HG03521 (cell line): ENCODE results near the gene ERC2.

Source experiments
- ATAC-seq: cut with Tn5 transposase; IDR thresholded peaks from one replicate; pipeline ENCODE4 v1.9.1; 2021; ENCODE audit warnings: mild to moderate bottlenecking, moderate library complexity; ENCODE audit not compliant: unreplicated experiment

Gene ERC2

DNA sequence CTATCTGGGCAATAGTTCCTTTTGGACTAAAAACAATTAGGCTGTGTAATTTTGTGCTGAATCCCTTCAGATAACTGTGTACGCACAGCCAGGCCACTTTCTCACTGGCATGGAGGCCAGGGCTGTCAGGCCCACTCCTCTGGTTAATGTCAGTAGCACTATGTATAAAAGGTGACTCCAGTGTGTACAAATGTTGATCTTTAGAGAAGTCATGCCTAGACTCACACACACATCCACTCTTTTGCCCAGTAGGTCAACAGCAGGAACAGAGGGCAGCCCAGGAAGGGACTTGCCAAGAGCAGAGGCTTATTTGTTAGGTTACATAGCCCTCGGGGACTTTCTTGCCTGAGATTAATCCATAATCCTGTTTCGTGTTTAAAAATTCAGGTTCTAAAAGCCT is 564.6 kb downstream of the ERC2 start:
- ATAC-seq, result no peak

- no peak for ATAC-seq
Observed at GRCh38 chr3:55902221-55902900, 565.9 kb downstream of the ERC2 start.

- no peak for ATAC-seq
Observed at GRCh38 chr3:55899887-55900286, 568.4 kb downstream of the ERC2 start.

DNA sequence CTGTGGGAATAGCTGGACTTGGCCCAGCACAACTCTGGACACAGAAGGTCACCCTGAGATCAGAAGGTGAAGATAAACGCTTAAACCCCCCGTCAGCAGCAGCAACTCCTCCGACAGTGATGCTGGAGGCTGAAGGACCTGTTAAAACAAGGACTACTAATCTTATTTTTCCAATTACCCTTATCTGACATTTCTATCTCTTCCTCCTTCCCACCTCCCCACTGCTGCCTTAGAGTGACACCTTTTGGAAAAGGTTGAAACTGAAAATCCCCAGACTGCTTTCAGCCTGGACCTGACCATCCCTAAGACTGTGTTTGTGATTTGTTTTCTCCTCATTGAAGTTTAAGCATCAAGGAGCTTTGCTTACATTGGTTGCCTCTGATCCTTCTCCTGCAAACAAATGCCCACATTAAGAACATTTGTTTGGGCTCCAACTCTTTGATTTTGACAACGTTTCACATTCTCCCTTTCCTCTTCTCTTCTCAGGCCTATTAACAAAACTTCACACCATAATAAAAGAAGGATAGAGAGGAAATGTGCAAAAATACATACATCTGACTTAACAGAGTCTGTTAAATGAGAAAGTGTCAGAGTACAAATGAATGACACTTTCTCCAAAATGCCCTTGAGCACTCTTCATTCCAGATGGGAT is 570.6 kb downstream of the ERC2 start:
- no peak for ATAC-seq

DNA sequence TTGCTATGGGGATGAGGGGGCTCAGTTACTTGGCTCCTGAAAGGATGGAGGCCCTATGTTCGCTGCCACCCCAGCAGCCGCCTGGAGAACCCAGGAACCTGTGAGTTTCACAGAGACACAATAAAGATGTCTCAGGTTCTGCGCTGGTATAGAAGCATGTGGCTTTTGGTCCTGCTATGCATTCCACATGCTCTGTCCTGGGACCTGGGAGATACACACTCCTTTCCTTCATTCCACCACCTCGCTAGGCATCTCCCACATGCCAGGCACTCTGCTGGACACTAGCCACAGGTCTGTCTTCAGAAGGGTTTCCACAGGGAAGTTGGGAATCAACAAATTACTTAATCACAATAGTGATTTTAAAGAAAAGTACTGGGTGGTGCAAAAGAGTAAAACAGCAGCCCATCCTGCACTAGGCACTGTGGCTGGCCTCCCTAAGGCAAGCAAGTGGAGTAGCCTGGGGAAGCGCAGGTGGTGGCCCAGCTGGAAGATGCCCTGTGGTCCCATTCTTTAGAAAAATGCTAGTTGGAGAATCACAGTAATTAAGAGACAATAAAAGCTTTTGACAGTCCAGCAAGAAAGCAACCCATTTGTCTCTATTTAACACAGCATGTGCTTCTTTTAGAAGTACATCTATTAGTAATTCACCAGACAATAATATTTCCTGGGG is 572.2 kb downstream of the ERC2 start:
- ATAC-seq, result no peak

DNA sequence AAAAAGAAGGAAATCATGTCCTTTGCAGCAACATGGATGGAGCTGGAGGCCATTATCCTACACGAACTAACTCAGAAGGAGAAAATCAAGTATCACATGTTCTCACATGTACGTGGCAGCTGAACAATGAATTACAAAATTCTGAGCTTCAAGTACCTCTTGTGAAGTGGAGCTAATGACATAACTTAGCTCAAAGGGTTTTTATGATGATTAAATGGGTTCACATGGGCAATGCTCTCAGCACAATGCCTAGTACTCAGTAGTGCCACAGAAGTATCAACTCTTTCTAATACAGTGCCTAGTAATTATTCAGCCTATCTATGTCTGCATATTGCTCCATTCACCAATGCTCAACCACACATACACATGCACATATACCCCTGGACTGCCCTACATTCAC is 573.7 kb downstream of the ERC2 start:
- ATAC-seq, result no peak

GRCh38 chr3:55893045-55893664 is 575.1 kb downstream of the ERC2 start:
- ATAC-seq, result no peak

- ATAC-seq, result no peak
Observed at GRCh38 chr3:55891106-55891505, 577.2 kb downstream of the ERC2 start.

DNA sequence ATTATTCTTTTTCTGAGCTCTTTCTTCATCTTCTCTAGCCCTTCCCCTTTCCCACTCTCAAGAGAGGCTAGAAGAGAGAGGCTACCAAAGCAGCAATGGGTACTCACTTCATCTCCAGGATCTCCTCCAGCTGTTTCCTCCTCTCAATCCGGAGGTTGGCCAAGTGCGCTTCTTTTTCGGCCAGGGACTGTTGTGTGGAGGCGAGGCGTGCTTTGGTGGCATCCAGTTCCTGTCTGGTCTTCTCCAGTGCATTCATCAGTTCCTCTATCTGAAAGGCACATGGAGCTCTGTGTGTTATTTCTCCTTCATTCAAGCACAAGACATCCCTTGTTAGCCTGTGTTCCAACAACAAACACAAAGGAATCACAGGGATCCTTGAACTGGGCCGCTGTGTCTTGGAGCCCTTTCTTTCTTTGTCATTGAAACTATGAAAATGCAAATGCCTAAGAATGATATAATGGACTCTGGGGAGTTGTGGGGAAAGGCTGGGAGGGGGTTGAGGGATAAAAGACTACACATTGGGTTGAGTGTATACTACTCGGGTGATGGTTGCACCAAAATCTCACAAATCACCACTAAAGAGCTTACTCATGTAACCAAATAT is 579.9 kb downstream of the ERC2 start:
- ATAC-seq, result no peak

- no peak for ATAC-seq
Observed at GRCh38 chr3:55885721-55886120, 582.5 kb downstream of the ERC2 start.

GRCh38 chr3:55884491-55885285 is 583.6 kb downstream of the ERC2 start:
- no peak for ATAC-seq

GRCh38 chr3:55884066-55884465 is 584.2 kb downstream of the ERC2 start:
- no peak for ATAC-seq

DNA sequence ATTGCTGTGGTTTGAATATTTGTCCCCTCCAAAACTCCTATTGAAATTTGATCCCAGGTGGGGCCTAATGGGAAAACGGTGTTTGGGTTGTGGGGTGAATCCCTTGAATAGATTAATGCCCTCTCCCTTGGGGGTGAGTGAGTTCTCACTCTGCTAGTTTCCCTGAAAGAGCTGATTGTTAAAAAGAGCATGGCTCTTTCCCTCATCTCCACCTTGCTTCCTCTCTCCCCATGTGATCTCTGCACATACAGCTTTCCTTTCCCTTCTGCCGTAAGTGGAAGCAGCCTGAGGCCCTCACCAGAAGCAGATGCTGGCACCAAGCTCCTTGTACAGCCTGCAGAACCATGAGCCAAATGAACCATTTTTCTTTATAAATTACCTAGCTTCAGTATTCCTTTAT is 586.3 kb downstream of the ERC2 start:
- ATAC-seq, result no peak

DNA sequence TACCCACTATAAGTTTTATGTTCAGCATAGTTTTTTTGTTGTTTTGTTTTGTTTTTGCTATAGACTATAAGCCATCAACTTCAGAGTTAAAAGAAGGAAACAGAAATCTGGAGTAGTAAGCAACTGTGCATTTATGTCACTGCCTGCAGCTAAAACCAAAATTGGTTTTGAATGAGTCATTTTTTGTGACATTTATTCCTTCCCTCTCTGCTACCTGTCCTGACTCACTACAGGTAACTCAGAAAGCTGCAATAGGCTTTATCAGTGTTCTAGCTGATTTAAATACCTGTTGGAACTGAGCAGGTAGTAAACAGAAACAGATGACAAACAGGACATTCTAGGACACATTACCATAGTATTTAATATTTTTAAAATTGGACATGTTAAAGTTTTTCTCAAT is 587.9 kb downstream of the ERC2 start:
- ATAC-seq, result no peak

- ATAC-seq, result no peak
Observed at GRCh38 chr3:55879901-55880331, 588.4 kb downstream of the ERC2 start.

- no peak for ATAC-seq
Observed at GRCh38 chr3:55877703-55878102, 590.6 kb downstream of the ERC2 start.

GRCh38 chr3:55876560-55876959 is 591.7 kb downstream of the ERC2 start:
- no peak for ATAC-seq

- no peak for ATAC-seq
Observed at GRCh38 chr3:55875113-55875512, 593.2 kb downstream of the ERC2 start.

GRCh38 chr3:55873523-55874254 is 594.6 kb downstream of the ERC2 start:
- no peak for ATAC-seq

GRCh38 chr3:55870594-55870993 is 597.7 kb downstream of the ERC2 start:
- no peak for ATAC-seq
